HG02678 (cell line): ENCODE measurements around the gene GAS2L1.
"Not testable (repeated sequence)": the region's sequence is repeated elsewhere in the genome, so short reads cannot be mapped to it uniquely, and the experiment has no call there.

Source experiments
- ATAC-seq: cut with Tn5 transposase; IDR thresholded peaks from one replicate; pipeline ENCODE4 v1.9.1; 2021; ENCODE audit warnings: mild to moderate bottlenecking, moderate library complexity; ENCODE audit not compliant: unreplicated experiment

Gene GAS2L1

DNA sequence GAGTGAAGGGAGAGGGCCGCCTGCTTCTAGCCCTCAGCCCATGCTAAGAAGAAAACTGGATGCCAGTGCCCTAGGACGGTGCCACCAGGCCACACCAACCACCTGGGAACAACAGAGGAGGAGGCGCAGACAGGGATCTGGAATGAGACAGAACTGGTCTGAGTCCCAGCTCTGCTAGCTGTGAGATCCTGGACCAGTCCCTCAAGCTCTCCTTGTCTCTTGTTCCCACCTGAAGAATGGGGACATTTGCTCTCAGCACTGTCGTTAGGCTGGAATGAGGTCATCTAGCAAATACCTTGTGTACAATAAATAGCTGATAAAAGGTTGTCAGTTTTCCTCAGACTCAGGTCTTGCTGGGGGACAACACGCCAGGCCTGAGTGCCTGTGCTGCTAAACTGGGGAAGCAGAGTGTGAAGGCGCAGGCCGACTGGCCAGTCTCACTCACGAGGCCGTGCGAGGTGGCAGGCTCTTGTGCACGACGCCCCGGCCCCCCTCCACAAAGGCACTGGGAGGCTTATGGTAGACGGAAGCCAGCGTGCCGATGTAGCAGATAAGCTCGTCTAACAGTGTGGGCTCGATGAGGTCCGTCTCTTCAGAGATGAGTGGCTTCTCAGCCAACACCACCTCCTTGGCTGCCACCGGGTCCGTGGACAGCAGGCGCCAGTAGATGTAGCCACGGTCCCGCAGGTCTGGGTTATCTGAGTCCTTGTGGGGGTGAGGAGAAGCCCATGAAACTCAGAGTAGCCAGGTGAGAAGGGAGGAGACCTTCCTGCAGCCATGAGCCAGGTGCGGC lies 34.8 kb downstream of the GAS2L1 start:
- ATAC-seq: no peak

GRCh38 chr22:29341849-29342127 lies 35.3 kb downstream of the GAS2L1 start:
- ATAC-seq: no peak

DNA sequence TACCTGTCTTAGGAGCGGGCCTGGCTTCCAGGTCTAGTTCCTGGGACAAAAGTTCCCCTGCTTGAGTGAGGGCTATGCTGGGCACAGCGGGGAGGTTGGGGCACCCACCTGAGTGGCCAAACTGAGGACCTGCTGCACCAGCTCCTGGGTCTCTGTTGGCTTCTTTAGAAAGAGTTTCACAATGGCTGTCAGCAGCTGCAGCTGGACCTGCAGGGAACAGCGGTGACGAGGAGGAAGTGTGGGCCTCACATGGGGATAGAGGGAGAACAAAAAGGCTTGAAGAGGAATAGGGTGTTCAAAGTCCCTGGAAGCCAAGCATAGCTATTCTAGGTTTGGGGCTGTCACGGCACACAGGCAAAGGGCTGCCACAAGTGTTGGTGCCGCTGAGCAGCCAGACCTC lies 35.7 kb downstream of the GAS2L1 start:
- no peak for ATAC-seq

DNA sequence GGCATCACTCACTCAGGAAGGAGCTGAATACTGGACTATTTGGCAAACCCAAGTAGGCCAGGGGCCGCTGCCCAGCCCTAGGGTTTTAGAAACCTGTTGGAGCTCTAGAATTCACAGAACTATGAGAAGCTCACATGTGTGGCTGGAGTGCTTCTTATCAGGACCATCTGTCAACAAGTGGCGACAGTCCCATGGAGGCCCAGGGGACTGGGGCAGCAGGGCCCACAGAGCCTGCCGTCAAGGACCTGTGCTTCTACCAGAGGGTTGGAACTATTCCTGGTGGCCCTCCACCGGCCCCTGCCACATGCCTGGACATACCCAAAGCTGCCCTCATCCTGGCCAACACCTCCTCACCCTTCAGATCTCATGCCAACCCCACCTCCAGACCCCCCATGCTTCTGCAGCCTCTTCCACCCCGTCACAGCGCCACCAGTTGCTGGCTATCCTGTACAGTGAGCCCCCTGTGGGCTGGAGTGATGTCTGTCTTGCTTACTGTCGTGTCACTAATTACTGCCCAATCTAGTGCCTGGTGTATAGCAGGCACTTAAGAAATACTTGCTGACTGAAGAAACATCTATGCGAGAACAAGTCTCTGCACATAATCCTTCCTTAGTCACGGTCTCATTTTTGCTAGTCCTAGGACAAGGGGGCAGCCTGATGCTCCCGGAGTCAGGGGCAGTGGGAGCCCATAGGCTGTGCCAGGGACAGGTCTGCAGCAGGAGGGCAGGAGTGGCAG lies 36.3 kb downstream of the GAS2L1 start:
- ATAC-seq: no peak

DNA sequence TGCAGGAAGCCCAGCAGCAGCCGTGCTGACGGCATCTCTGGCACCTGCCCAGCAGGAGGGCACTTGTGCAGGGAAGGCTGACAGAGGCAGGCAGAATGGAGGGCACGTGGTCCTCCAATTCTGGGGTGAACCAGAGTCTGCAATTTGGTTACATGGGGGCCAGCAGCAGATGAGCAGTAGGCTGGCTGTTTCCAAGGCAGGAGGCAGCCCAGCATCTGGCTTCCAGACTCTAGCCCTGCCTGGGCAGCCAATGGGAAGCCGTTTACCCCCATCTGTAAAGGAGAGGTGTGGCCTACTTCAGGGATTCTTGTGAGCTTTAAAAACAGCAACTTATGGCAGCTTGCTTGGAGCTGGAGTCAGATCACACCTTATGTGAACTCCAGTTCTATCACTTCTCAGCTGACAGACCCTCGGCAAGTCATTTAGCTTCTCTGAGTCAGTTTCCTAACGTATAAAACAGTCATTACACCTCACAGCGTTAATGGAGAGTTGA lies 36.9 kb downstream of the GAS2L1 start:
- ATAC-seq: no peak

DNA sequence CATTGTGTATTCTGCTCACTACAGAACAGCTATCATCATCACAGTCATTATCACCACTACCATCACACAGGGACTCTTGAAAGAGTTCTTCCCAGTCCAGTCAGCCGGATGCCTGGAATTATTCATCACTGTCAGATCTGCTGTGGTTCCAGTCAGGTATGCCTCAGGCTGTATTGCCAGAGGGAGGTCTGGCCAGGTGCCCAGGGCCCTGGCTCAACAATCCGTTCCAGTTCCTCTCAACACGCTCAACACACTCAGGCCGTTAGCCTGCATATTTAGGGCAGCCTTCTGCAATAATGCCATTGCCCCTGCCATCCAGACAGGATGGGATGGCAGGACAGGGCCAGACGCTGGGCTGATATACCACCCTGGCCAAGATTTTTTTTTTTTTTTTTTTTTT lies 37.7 kb downstream of the GAS2L1 start:
- ATAC-seq: no peak

- not testable (repeated sequence) for ATAC-seq
Measured at GRCh38 chr22:29344889-29345288, 38.4 kb downstream of the GAS2L1 start.

DNA sequence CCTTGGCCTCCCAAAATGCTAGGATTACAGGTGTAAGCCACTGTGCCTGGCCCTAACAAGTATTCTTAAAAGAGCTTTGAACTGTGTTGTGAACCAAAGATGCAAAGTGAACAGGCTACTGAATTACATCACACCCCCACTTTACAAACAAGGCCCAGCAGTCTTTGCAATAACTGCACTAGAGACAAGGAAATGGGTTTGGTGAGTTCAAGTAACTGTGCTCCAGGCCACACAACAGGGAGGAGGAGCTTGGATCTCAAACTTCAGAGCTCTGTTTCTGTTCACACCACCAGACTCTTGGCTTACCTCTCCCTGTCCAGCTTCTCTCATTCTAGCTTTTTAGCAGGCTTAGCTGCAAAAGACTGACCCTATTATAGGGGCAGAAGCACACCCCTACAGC lies 39.5 kb downstream of the GAS2L1 start:
- ATAC-seq: no peak

DNA sequence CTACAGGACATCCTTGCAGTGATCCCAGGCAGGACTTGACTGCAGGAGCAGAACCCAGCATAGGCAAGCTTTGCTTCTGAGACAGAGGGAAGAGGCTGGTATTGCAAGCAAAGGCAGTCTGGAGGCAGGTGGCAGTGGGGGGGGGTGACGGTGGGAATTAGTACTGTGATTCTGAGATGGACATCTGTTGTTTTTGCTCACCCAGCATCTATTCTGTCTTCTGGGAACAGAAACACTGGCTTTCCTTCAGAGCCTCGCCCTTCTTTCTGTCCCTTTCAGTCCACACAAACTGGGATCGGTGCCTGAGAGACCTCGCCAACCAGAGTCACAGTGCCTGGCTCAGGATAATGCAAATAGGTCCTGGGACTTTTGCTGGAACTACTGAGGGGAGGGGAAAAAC lies 40.2 kb downstream of the GAS2L1 start:
- ATAC-seq: no peak

DNA sequence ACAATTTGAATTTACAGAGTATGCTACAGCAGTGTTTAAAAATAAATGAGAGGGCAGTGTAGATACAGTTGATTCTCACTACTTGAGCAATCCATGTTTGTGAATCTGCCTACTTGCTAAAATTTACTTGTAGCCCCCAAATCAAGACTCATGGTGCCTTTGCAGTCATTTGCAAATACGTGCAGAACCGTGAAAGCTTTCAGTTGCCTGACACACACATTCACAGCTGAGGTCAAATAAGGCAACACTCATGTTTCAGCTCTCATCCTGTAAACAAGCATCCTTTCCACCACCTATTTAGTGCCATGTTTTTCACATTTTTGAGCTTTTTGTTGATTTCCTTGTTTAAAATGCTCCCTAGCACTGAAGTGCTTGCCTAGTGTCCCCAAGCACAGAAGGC lies 41.6 kb downstream of the GAS2L1 start:
- ATAC-seq: no peak

- no peak for ATAC-seq
Measured at GRCh38 chr22:29348956-29349355, 42.5 kb downstream of the GAS2L1 start.

DNA sequence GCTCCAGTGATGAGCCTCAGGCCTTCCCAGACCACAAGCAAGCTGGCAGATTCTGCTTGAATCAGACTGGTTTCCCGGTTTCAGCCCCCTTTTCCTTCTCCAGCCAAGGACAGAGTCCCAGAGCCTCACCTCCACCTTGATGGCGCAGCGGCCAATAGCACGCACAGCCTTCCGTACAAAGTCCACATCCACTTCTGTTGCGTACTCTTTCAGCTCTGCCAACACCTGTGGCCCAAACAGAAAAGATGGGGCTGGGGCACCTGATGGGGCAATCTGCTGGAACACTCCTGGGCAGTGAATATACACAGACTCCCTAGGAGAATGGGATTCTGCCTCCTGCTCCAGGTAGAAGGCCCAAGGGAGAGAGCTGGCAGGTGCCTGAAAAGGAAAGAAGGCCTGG lies 44.6 kb downstream of the GAS2L1 start:
- ATAC-seq: no peak

DNA sequence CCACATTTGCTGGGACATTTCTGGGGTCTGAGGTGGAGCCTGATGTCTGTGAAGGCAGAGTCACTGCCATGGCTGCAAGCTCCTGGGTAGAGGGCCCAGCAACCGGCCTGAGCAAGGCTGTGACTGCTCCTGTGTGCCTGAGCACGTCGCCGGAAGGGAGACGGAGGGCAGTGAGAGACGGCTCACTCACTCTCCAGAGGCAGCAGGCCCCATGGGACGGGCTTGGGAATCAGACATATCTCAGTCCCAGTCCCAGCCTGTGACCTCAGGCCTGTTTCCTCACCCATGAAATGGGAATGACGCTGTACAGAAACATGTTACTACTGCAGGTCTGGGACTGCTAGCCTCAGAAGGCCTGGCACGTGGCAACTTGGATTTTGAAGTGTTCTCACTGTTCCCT lies 45.4 kb downstream of the GAS2L1 start:
- no peak for ATAC-seq

DNA sequence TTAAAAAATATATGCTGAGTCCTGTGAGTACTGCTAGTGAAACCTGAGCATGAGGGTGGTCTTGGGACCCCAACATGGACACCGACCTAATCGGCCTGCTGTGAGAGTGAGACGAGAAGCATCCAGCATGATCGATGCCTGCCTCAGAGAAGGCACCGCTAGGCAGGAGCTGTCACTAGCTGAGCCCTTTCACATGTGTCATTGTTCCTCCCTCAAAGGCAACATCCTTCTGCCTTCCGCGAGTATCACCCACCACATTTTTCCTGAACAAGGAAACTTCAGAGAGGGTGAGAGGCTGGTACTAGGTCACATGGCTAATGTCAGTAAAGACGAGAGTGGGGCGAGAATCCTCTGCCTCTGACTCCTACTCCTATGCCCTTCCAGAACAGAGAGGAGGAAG lies 46.3 kb downstream of the GAS2L1 start:
- ATAC-seq: no peak

GRCh38 chr22:29353286-29353685 lies 46.8 kb downstream of the GAS2L1 start:
- no peak for ATAC-seq

DNA sequence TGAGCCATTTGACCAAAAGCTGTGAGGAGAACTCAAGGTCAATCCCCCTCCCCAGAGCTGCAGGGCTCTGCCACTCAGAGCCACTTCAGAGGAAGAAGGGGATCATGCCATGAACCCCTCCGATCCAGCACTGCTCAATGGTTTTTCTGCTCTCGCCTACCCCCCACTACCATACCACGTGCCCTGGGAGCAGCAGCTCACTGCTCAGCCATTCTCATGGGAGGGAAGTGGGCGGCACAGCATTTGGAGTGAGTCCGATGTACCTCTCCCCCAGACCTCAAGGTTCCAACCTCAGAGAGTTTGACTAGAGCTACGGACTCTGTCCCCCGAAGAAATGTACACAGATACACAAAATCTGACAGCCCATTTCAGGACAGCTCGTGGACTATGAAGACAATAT lies 47.4 kb downstream of the GAS2L1 start:
- no peak for ATAC-seq

- not testable (repeated sequence) for ATAC-seq
Measured at GRCh38 chr22:29357193-29357890, 50.9 kb downstream of the GAS2L1 start.

GRCh38 chr22:29359469-29359868 lies 53.0 kb downstream of the GAS2L1 start:
- ATAC-seq: no peak
